Measurements from ENCODE around the gene PEDS1. TPM values are rescaled to one million over a fixed set of nuclear protein-coding genes. Genes with fewer than 3 reads are reported as not detected.
A peak's percentile ranks its signal among the peaks of the same experiment; 100 is the strongest.

Gene PEDS1
- total and polyA plus RNA-seq, 2 of the 13 experiments (the other 11 are each of a cell fraction or from before 2014, with no cell fraction given): 30.5 to 93.9 TPM

- TF ChIP-seq, protein P1, sequence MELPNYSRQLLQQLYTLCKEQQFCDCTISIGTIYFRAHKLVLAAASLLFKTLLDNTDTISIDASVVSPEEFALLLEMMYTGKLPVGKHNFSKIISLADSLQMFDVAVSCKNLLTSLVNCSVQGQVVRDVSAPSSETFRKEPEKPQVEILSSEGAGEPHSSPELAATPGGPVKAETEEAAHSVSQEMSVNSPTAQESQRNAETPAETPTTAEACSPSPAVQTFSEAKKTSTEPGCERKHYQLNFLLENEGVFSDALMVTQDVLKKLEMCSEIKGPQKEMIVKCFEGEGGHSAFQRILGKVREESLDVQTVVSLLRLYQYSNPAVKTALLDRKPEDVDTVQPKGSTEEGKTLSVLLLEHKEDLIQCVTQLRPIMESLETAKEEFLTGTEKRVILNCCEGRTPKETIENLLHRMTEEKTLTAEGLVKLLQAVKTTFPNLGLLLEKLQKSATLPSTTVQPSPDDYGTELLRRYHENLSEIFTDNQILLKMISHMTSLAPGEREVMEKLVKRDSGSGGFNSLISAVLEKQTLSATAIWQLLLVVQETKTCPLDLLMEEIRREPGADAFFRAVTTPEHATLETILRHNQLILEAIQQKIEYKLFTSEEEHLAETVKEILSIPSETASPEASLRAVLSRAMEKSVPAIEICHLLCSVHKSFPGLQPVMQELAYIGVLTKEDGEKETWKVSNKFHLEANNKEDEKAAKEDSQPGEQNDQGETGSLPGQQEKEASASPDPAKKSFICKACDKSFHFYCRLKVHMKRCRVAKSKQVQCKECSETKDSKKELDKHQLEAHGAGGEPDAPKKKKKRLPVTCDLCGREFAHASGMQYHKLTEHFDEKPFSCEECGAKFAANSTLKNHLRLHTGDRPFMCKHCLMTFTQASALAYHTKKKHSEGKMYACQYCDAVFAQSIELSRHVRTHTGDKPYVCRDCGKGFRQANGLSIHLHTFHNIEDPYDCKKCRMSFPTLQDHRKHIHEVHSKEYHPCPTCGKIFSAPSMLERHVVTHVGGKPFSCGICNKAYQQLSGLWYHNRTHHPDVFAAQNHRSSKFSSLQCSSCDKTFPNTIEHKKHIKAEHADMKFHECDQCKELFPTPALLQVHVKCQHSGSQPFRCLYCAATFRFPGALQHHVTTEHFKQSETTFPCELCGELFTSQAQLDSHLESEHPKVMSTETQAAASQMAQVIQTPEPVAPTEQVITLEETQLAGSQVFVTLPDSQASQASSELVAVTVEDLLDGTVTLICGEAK (IDR thresholded peaks at IDR 0.05): no peak
- TF ChIP-seq, protein P1 (CRISPR knock-in tag; IDR thresholded peaks at IDR 0.05): peak; percentile 52; the same call in 1 of the 2 replicates
- TF ChIP-seq ZBTB46 (CRISPR knock-in tag; IDR thresholded peaks at IDR 0.05; ENCODE audit: borderline replicate concordance) (no peak), ZNF274 (CRISPR knock-in tag; IDR thresholded peaks at IDR 0.05) (no peak; the same call in 1 of the 2 replicates), SNRNP70 (IDR thresholded peaks at IDR 0.05; ENCODE audit: low read depth, low read length) (no peak), SAP130 (CRISPR knock-in tag; IDR thresholded peaks at IDR 0.05; ENCODE audit: low read depth) (peak; percentile 45), ZNF276 (CRISPR knock-in tag; IDR thresholded peaks at IDR 0.05; ENCODE audit: low read depth) (no peak; the same call in 1 of the 2 replicates), MTF1 (CRISPR knock-in tag; IDR thresholded peaks at IDR 0.05) (no peak), MIER3 (CRISPR knock-in tag; IDR thresholded peaks at IDR 0.05; ENCODE audit: borderline replicate concordance) (no peak)
- TF ChIP-seq, protein P2, sequence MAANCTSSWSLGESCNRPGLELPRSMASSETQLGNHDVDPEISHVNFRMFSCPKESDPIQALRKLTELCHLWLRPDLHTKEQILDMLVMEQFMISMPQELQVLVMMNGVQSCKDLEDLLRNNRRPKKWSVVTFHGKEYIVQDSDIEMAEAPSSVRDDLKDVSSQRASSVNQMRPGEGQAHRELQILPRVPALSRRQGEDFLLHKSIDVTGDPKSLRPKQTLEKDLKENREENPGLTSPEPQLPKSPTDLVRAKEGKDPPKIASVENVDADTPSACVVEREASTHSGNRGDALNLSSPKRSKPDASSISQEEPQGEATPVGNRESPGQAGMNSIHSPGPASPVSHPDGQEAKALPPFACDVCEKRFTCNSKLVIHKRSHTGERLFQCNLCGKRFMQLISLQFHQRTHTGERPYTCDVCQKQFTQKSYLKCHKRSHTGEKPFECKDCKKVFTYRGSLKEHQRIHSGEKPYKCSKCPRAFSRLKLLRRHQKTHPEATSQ (CRISPR knock-in tag; IDR thresholded peaks at IDR 0.05; ENCODE audit: borderline replicate concordance): 0 out of 2 replicates have a peak, but pooled peaks have one; percentile 77
- TF ChIP-seq, protein P3, sequence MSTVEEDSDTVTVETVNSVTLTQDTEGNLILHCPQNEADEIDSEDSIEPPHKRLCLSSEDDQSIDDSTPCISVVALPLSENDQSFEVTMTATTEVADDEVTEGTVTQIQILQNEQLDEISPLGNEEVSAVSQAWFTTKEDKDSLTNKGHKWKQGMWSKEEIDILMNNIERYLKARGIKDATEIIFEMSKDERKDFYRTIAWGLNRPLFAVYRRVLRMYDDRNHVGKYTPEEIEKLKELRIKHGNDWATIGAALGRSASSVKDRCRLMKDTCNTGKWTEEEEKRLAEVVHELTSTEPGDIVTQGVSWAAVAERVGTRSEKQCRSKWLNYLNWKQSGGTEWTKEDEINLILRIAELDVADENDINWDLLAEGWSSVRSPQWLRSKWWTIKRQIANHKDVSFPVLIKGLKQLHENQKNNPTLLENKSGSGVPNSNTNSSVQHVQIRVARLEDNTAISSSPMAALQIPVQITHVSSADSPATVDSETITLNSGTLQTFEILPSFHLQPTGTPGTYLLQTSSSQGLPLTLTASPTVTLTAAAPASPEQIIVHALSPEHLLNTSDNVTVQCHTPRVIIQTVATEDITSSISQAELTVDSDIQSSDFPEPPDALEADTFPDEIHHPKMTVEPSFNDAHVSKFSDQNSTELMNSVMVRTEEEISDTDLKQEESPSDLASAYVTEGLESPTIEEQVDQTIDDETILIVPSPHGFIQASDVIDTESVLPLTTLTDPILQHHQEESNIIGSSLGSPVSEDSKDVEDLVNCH (CRISPR knock-in tag; IDR thresholded peaks at IDR 0.05): no peak
Observed at GRCh38 chr20:50189681-50190250, 36.2 kb upstream of the PEDS1 start (continued).

Data from HepG2 (cell line).